Measurements from ENCODE around the gene PLPP2. TPM values are rescaled to one million over a fixed set of nuclear protein-coding genes. Genes with fewer than 3 reads are reported as not detected.

Gene PLPP2
- total and polyA plus RNA-seq, 2 experiments from 2014 or later: 9.9 to 20.2 TPM

DNA sequence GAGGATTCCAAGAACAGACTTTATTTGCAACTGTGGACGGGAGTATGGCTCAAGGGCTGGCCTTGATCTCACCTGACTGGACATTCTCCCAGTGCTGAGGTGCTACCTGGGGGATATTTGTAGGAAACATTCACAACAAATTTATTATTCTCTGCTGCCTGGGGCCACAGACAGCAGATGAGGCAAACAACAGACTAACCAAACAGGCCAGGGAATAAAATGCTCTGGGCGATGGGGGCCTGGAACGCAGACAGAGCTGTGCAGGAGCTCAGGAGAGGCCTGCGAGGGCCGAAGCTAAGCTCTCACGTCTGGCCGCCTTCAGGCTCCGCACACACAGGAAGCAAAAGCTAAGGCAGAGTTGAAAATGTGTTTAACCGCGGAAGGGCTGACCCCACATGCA is 7.8 kb downstream of the PLPP2 start:
- H3K4me3 ChIP-seq: no peak overlapping the region
- H3K27me3 ChIP-seq: no peaks in the 10 kb centered on the region
- H3K4me1 ChIP-seq (ENCODE audit: insufficient read depth): no peaks in the 10 kb centered on the region
- no peak for DNase-seq (ENCODE audit: low spot score)
- no peaks in the 10 kb centered on the region for H3K36me3 ChIP-seq (replicated peaks; ENCODE audit: insufficient read depth, low read depth)
- H3K79me2 ChIP-seq: no peaks in the 10 kb centered on the region
- H3K27ac ChIP-seq: no peak overlapping the region
- H3K9me3 ChIP-seq (ENCODE audit: low read depth): no peaks in the 10 kb centered on the region
- no peaks in the 10 kb centered on the region for H3K9me2 ChIP-seq (replicated peaks; ENCODE audit: insufficient read depth)
- no peak overlapping the region for H2AFZ ChIP-seq
- no peaks in the 10 kb centered on the region for H4K20me1 ChIP-seq (ENCODE audit: insufficient read depth, poor library complexity, severe bottlenecking)
- H3K4me2 ChIP-seq: no peak overlapping the region
- 69% methylated on average over 10 of the region's 10 CpGs for WGBS (ENCODE audit: low lambda C conversion rate, missing lambda C conversion rate)
- TF ChIP-seq EZH2 (IDR thresholded peaks at IDR 0.05; ENCODE audit: borderline replicate concordance): no peak
- no peak for TF ChIP-seq EZH2phosphoT487 (IDR thresholded peaks at IDR 0.05; ENCODE audit: low read depth, severe bottlenecking, unreplicated experiment)
- TF ChIP-seq, protein P1, sequence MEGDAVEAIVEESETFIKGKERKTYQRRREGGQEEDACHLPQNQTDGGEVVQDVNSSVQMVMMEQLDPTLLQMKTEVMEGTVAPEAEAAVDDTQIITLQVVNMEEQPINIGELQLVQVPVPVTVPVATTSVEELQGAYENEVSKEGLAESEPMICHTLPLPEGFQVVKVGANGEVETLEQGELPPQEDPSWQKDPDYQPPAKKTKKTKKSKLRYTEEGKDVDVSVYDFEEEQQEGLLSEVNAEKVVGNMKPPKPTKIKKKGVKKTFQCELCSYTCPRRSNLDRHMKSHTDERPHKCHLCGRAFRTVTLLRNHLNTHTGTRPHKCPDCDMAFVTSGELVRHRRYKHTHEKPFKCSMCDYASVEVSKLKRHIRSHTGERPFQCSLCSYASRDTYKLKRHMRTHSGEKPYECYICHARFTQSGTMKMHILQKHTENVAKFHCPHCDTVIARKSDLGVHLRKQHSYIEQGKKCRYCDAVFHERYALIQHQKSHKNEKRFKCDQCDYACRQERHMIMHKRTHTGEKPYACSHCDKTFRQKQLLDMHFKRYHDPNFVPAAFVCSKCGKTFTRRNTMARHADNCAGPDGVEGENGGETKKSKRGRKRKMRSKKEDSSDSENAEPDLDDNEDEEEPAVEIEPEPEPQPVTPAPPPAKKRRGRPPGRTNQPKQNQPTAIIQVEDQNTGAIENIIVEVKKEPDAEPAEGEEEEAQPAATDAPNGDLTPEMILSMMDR (IDR thresholded peaks at IDR 0.05; ENCODE audit: poor library complexity): no peak

DNA sequence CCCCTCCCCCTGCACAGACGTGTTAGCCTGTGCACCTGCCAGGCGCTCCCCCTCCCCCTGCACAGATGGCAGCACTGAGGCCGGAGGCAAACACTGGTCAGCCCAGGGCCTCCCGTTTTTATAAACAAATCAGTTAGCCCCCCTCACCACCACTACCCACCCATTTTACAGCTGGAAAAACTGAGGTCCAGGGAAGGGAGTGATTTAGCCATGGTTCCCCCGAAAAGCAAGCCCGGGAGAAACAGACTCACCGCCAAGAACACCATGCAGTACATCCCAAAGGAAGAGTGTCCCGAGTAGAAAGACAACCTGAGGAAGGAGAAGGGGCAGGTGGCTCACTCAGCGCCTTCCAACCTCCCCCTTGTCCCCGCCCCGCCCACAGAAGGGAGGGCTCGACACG is 8.7 kb downstream of the PLPP2 start:
- Histone ChIP-seq H3K4me1 (ENCODE audit: insufficient read depth) (no peaks in the 10 kb centered on the region), H3K36me3 (replicated peaks; ENCODE audit: insufficient read depth, low read depth) (no peaks in the 10 kb centered on the region), H3K9me3 (ENCODE audit: low read depth) (no peaks in the 10 kb centered on the region), H2AFZ (no peak overlapping the region), H3K4me2 (no peak overlapping the region), H3K4me3 (no peak overlapping the region), H3K9me2 (replicated peaks; ENCODE audit: insufficient read depth) (no peaks in the 10 kb centered on the region), H3K27me3 (no peaks in the 10 kb centered on the region), H3K27ac (no peak overlapping the region), H3K79me2 (no peaks in the 10 kb centered on the region), H4K20me1 (ENCODE audit: insufficient read depth, poor library complexity, severe bottlenecking) (no peaks in the 10 kb centered on the region)
- WGBS (ENCODE audit: low lambda C conversion rate, missing lambda C conversion rate): 80% methylated on average over 11 of the region's 13 CpGs
- no peak for DNase-seq (ENCODE audit: low spot score)
- no peak for TF ChIP-seq EZH2 (IDR thresholded peaks at IDR 0.05; ENCODE audit: borderline replicate concordance)
- TF ChIP-seq, protein P1 (IDR thresholded peaks at IDR 0.05; ENCODE audit: poor library complexity): no peak
- TF ChIP-seq EZH2phosphoT487 (IDR thresholded peaks at IDR 0.05; ENCODE audit: low read depth, severe bottlenecking, unreplicated experiment): no peak

DNA sequence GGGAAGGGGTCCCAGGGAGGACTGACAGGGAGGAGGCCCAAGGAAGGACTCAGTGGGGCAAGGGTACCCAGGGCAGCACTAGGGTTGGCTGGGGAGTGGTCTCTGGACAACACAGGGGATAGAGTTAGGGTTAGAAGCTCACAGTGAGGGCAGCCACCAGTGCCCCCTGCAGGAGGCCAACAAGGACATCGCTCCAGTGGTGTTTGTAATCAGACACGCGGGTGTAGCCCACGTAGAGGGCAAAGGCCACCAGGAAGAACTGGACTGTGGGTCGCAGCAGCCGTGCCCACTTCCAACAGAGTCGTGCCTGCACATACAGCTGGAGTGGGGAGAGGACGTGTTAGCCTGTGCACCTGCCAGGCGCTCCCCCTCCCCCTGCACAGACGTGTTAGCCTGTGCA is 9.2 kb downstream of the PLPP2 start:
- Histone ChIP-seq H3K9me3 (ENCODE audit: low read depth) (no peaks in the 10 kb centered on the region), H3K27ac (no peak overlapping the region), H4K20me1 (ENCODE audit: insufficient read depth, poor library complexity, severe bottlenecking) (no peaks in the 10 kb centered on the region), H3K4me3 (no peak overlapping the region), H3K4me1 (ENCODE audit: insufficient read depth) (no peaks in the 10 kb centered on the region), H3K27me3 (no peaks in the 10 kb centered on the region), H3K79me2 (no peaks in the 10 kb centered on the region), H3K9me2 (replicated peaks; ENCODE audit: insufficient read depth) (no peaks in the 10 kb centered on the region), H2AFZ (no peak overlapping the region), H3K4me2 (no peak overlapping the region), H3K36me3 (replicated peaks; ENCODE audit: insufficient read depth, low read depth) (no peaks in the 10 kb centered on the region)
- TF ChIP-seq EZH2phosphoT487 (IDR thresholded peaks at IDR 0.05; ENCODE audit: low read depth, severe bottlenecking, unreplicated experiment) (no peak), EZH2 (IDR thresholded peaks at IDR 0.05; ENCODE audit: borderline replicate concordance) (no peak)
- TF ChIP-seq, protein P1 (IDR thresholded peaks at IDR 0.05; ENCODE audit: poor library complexity): no peak
- DNase-seq (ENCODE audit: low spot score): no peak
- WGBS (ENCODE audit: low lambda C conversion rate, missing lambda C conversion rate): 89% methylated on average over 9 of the region's 10 CpGs

Measured in hepatocyte (in vitro differentiated cells).